OCI-LY3 (cell line): Measurements from ENCODE around the gene LITAF.

Experiments used
- EZH2phosphoT487 ChIP-seq: fragments of 200-600 bp; shearing (Covaris generic); IDR thresholded peaks from 2 replicates; pipeline ENCODE4 v1.6.1; 2018; ENCODE audit warnings: antibody characterized with exemption, mixed run types, low read depth
- TF ChIP-seq, protein P1 (sequence below): fragments of 200-600, 300-600 bp; sonication (generic); IDR thresholded peaks from 2 replicates; pipeline ENCODE4 v1.5.1; 2014; ENCODE audit warnings: antibody characterized with exemption, low read length, low read depth

DNA sequence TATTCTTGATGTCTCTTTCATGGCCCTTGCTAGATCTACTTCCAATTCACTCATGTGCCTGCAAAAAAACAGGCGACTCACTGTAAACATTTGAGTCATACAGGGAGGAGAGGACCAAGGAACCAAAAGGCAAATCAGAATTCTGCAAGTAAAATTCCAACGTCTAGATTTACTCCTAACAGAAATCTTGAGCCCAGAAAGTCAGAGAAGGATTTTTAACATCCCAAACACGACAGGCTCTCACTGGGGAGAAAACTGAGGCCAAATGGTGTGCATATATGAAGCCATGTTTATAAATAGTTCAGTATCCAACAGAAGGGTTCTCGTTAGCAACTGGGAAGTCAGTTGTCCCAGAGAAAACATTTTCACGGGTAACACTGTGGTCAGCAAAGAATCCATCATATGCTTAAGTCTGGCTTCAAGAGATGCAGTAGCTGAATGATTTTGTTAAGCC lies 40.1 kb downstream of the LITAF start:
- TF ChIP-seq EZH2phosphoT487 = no peak
- TF ChIP-seq, protein P1, sequence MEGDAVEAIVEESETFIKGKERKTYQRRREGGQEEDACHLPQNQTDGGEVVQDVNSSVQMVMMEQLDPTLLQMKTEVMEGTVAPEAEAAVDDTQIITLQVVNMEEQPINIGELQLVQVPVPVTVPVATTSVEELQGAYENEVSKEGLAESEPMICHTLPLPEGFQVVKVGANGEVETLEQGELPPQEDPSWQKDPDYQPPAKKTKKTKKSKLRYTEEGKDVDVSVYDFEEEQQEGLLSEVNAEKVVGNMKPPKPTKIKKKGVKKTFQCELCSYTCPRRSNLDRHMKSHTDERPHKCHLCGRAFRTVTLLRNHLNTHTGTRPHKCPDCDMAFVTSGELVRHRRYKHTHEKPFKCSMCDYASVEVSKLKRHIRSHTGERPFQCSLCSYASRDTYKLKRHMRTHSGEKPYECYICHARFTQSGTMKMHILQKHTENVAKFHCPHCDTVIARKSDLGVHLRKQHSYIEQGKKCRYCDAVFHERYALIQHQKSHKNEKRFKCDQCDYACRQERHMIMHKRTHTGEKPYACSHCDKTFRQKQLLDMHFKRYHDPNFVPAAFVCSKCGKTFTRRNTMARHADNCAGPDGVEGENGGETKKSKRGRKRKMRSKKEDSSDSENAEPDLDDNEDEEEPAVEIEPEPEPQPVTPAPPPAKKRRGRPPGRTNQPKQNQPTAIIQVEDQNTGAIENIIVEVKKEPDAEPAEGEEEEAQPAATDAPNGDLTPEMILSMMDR = no peak
